HuH-7.5 (cell line): ENCODE data around the gene MVB12B.

Experiments used
- DNase-seq: peaks from one replicate; pipeline ENCODE4 v3.0.0; 2011; ENCODE audit warnings: low spot score

Gene MVB12B

DNA sequence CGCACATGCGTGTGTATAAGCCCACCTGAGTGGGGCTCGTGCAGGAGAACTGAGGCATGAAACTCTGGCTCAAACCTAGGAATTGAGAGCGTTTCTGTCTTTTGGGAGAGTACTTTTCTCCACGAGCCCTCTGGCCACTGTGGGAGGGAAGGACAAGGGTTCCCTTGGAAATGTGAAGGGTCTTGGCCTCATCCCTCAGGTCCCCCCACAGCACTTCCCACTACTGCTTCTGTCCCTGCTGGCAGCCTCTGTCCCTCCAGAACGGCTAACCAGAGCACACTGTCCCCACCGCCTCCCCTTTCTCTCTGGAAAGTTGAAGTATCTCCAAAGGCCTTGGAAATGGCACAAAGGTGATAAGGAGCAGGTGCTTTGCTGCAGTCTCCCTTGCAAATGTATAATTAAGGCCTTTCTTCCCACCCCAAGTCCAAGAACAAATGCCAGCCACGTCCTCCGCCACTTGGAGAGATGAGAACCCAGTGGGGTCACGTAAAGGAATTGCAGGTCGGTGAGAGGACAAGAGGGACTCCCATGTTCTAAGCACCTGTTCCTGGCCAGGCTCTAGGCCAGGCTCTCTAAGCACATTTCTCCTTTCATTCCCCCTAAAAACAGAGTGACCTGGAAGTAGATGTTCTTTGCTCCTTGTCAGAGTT, 179.2 kb downstream of the MVB12B start:
- no peak for DNase-seq

DNA sequence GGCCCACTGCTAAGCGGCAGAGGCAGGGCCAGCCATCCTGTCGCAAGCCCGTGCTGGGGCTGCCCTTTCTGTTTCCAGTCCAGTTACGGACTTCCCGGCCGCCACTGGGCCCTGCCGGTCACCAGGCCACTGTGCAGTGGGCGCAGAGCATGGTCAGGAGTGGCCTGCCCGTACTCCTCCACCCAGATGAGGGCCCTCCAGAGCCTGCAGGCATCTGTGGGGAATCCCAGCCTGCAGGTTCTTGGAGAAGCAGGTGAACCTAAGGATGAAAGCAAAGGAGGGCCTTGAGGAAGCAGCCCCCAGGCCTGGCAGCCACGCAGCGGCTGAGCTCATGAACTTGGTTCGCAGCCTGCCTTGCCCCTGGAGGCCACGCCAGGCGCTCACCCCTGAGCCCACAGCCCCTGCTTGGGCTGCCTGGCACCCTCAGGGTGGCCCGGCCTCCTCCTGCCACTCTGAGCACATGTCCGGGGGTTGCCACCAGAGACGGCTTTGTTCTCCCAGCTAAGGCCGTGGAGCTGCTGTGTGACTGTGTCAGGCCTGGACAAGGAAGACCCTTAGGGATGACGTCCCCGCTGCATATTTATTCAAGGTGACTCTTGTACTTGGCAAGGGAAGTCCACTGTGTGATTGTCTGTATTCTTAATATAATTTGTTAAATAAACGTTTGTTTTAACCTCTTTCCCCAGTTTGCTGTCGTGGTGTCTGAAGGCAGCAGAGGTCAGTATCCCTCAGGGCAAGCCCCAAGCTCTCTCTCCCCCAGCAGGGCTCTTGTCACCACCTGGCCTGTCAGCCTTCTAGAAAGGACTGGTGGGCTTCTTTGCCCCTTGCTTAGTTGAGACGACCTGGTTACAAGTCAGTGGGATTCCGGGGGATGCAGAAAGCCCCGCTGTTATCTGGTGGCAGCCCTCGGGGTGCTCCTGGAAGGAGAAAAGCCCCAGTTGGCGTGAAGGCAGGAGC, 180.0 kb downstream of the MVB12B start:
- DNase-seq: no peak

DNA sequence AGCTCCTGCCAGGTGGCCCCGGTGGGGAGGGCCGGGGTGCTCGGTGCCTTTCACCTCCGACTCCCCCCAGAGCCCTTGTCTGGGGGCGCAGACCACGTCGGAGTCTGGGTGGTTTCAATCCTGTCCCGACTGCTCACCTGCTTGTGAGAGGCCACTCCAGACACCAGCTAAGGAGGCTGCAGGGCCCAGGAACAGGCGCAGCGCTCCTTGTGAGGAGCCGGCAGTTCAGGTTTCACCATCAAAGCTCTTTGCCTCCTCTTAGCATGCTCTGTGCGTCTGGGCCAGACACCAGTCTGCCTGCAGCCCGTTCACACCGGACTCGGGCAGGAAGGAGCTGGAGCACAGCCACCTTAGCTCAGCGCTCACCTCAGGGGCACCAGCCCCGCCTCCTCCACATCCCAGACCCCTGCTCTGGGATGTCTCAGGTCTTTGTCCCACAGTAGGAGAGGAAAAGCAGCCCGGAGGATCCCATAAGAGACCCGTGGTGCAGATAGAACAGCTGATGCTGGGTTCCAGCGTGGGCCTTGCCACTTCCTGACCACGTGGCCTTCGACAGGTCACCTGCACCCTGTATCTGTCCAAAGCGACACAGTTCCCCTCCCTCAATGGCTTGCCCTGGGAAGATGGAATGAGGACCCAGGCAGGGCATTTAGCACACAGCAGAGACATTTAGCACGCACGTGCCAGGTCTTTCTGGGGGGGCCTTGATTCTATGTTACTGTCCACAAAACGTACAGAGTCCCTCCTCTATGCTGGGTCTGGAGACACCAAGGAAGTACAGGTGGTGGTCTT, 180.9 kb downstream of the MVB12B start:
- DNase-seq: no peak

DNA sequence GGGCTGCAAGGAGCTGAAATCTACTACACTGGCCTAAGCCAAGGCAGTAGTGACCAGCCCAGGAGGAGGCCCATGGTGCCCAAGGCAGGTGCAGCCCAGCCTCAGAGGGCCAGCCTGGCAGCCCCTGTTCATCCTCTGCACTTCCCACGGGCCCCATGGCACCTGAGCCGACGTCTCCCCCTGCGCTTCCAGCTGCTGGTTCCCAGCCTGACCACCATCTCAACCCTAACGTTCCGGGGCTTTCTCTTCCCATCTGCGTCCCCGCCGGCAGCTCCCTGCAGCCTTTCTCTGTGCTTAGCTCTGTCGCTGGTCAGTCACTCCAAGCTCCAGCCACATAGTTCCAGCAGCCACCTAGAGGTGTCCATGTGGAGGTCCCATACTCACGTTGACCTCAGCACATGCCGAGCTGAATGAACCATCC, 181.6 kb downstream of the MVB12B start:
- DNase-seq: no peak

DNA sequence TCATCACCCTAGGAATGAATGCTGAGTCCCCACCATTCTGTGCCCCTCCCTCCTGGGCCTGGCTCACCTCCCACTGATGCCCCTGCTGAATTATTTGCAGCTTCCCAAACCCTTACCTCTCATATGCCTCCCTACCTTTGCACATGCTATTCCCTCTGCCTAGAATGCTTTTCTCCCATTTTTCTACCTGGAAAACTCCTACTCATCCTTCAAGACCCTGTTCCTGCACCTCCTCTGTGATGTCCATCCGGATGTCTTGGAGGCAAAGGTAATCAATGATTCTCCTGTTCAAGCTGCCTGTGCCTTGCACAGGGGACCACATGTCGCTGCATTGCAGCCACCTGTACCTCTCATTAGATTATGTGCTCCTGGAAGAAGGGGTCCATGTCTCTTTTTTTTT, 182.3 kb downstream of the MVB12B start:
- DNase-seq: no peak

DNA sequence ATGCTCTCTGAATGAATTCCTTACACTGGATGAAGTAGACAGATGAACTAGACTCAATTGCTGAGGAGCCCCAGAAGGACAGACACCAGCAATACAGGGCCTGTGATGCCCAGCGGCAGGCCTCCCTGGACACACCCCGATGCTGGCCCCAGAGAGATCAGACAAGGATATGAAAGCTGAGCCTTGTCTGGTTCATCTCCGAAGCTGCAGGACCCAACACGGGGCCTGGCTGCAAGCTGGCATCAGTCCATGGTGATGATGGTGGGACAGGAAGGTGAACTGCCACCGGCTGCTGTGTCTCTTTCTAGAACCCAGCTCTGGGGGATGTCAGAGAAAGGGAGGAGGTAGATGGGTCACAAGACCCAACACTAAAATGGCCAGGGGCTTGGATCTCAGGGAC, 183.1 kb downstream of the MVB12B start:
- no peak for DNase-seq

DNA sequence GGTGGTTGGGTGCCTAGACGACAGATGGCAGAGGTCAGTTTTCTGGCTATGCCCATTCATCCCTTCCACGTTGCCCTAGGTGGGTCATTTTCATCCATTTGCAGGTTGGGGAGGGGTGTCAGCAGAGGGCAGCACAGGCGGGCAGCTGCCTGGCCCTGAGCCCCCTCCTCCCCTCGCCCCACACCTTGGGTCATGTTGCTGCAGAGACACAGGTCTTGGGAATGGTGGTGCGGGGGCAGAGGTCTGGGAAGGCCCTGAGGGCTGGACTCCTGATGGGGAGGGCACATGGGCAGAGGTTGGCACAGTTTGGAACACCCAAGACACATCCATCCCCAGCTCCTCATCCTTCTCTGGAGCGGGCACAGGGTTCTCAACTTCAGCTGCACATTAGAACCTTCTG, 183.9 kb downstream of the MVB12B start:
- no peak for DNase-seq

DNA sequence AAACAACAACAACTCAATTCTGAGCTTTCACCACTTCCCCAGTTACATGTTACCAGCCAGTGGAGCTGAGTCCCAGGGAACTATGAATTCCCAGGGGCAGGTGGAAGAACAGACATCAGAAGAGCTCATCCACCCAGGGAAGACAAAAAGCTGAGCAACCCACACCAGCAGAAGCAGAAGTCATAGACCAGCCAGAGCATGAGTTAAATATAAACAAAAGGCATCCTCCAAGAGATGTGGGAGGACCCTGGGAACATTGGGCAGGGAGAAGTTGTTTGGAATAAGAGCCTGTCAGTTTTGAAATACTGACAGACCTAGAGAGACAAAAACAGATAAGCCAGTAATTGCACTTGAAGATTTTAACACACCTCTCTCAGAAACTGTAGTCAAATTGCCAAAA, 184.8 kb downstream of the MVB12B start:
- DNase-seq: no peak

DNA sequence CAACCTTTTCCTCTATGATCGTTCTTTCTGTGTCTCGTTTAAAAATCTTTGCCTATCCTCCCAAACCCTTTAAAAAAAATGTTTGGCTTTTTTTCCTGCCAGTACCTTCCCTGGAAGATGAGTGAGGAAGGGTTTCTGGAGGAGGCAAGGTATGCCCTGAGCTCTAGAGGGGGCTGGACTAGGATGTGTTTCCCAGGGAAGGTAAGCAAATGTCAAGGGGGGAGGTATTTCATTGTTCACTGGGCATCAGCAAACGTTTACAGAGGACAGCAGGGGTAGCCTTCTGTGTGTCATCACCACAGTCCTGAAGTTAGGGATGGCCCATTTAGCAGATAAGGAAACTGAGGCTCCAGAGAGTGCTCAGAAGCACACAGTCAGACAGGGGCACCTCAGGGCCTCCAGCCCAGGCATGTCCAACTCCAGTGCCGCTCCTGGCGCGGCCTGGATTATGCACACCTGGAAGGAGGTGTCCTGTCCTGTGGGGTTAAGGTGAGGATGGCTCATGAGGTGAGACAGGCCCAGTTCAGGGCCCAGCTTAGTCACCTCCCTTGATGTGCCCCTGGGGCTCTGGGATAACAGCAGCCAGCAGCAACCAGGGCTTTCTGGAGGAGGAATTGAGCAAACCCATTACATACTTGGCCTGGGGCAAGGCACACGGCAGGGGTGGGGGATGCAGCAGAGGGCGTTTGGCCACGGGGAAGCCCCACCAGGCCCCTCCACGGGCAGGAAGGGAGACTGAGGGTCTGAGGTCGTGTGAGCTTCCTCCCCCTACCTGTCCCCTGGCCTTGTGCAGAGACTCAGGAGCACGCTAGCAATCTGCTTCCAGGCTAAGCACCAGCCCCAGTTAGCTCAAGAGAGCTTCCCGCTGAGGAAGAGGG, 186.8 kb downstream of the MVB12B start:
- DNase-seq: peak; percentile 45

DNA sequence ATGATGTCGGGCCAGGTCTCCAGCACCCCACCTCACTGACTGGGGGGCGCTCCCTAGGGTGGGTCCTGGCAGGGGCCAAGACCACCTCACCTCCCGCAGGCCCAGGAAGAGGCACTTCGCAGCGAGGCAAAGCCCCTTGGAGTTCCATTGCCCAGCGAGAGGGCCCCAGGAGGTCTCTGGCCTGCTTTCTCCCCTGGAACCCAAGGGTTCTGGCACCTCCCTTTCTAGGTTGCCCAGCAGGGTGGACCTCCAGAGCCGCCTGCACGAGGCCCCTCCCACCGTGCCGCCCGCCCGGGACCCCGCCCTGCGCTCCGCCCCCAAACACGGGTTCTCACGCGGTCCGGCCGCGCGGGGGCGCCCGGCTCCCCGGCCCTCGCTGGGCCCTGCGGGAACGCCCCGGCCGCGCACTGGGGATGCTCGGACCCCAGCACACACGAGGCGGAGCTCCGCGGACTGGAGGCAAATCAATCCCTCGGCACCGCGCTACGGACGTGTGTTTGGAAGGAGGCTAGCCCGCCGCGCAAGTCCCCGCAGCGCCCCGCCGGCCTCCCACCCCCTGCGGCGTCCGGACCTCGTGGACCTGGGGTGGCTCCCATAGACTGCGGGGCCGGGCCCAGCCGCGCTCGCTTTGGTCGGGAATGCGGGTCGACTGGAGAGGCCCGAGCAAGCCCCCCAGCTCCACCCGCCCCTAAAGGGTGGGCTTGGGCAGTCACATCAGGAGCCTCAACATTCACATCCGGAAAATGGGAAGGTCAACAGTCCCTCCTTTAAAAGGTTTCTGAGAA, 187.6 kb downstream of the MVB12B start:
- peak; percentile 90 for DNase-seq

DNA sequence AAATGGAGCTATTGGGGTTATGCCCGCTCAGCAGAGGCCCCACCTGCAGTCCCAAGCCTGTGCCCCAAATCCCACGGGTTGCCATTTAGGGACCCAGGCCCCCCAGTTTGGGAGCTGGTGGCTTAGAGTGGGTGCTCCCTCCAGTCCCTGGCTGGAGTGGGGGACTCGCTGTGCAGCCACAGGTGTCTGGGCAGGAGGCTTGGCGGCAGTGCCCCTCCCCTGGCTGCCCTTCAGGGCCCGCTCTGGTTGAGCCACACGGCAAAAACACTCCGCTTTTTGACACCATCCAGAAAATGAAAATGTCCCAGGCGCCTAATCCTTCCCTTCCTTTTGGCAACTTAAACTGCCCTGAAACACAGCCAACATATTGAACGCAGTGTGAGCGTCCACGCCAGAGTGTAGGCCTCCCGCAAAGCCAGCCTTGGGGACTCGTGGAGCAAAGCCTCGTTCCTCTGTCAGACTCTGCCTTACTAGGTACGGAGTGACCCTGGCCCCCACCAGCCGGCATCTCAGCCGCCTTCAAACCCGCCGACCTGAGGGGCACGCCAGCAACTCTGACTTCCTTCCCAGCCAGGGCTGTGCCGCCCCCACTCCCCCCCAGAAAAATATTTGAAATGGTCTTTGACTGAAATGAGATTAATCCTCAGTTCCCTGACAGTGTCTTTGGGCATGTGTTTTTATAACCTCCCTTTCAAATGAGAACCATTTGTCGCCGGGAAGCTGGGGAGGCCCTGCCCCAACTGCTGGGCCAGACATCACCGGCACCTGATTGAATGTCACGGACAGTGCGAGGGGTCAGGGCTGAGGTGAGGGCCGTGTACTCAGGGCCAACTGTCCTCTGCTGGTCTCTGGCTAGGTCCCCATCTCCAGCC, 188.6 kb downstream of the MVB12B start:
- no peak for DNase-seq

DNA sequence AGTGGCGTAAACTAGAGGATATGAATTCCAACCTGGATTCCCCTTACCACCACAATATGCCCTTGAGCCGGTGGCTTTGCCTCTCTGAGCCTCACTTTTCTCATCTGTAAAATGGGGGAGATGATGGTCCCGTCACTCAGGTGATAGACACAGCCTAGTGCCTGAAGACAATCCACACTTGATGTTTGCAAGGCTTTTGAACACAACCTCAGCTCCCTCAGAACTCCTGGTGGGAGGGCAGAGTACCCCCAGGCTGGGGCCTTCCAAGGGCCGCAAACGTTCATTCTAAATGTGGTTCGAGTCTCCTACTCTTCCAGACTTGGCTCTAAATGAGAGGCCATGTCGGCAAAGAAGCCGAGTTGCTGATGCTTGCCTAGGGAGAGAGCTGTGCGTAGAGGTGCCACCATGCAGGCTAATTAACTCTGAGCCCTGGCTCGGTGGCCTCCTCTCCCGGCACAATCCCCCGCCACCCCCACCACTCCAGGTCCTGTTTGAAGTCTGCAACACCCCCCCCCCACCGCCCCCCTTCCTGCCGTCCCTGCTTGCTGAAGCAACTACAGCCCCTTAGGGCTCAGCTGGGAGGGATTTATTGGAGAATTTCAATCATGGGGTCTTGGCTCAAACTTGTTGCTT, 189.4 kb downstream of the MVB12B start:
- no peak for DNase-seq

DNA sequence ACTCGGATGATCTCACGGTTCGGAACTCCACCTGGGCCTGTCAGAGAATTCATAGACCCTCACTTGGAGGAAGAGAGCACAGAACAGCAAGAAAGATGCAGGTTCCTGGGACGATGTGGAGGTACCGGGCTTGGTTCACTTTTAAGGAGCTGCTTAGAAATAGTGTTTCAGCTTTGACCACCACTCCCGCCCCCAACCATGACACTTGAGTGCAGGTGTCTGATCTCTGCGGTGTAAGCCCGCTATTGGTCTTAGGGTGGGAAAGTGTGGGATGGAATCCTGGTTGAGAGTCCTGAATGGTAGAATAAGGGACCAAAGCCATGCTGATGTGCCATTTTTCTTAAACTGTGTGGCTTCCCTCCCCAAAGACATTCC, 189.9 kb downstream of the MVB12B start:
- DNase-seq: no peak

DNA sequence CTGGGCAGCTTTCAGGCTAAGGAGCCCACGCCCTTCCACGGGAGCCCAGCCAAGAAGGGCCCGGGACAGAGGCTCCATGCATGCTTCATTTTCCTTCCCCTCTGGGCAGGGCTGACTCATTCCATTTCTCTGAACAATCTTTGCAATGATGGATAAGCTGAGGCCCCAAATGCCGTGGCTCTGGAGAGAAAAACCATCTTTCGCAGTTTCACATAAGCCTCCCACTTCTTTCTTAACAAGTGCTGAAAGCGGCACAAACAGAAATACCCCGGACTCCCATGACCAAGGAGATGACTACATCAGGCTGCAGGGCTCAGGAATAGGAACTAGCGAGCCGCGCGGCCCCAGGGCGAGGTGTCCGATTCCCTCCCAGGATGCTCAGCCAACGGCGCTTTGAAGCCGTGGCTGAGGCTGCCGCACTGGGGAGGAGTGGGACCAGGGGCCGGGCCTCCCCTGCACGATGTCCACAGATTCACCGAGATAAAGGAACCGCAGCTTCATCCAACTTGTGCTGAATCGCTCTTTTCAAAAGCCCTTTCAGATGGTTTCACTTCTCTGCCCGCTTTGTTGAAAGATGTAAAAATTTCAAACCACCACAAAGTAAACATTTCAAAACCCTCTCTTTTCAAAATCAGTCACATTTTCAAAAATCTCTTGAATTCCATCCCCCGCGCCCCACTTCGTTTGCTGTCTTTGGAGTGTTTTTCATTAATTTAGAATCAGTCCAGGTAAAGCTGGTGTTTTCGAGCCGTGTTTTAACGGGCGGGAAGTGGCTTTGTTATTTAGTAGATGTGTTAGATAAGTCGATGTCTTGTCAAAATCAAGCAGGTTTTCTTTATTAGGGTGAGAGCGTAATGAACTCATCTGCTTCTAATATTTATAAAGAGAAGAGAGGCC, 190.6 kb downstream of the MVB12B start:
- no peak for DNase-seq

DNA sequence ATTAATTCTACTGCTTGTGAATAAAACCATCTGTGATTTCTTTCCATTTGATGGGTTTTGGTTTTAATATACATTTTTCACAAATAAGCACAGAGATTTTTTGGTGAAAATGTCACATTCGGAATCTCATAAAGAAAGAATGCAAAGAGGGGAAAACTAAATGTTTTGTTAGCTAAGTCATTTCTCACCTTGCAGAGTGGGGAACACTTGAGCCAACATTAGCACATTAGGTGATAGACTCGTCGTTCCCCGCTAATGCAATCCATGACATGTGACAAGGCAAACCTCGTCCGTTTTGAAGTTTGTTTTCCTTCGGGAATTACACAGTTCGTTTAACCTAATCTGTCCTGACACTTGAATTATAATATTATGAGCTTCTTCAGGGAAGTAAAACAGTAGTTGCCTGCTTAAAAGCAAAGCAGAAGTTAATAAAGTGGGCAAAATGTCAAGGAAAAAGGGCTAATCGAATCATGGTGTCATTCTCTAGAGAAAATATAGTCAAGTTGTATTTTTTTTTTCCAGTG, 191.3 kb downstream of the MVB12B start:
- no peak for DNase-seq

DNA sequence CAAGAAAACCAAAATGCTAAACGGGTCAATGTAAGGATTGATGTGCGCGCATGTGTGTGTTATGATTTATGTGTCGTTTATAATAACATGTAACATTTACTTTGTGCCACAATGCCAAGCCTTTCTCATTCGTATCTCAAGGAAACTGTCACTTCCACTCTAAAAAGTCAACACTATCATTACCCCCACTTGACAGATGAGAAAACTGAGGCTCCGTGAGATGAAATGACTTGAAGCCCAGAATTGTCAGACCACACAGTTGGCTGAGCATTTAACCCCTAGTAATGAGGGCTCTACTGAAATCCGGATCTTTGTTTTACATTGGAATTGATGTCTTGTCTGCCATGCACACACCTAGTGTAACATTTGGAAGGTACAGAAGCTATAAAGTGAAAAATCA, 192.1 kb downstream of the MVB12B start:
- no peak for DNase-seq

DNA sequence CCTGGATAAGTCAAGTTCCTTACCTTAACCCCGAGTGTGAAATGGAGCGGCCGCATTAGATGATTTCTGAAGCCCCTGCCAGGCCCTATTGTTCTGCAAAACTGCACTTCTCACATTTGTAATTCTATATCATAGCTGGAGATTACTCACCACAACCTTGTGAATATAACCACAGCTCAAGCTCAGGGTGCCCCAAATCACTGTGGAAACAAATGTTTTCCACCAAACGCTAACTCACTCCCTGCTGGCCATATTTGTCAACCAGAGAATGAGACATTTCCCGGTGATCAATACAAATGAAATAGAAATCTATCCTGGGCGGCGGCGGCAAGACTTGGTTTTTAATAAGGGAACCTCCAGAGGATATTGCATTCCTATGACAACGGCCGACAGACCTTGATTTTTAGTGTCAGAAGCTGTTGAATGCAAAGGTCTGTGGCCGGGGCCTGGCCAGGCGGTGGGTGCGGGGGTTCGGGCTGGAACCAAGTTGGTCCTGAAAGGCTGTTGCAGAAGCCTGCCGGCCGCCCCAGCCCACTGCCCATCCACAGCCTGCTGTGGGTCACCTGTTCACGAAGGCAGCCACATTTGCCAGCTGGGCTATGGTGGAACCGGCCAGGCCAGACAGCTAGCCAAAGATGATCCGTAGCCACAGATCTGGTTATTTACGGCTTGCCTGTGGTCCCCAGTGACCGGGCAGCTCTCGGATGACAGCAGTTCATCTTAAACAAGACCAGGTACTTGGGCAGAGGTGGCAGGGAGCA, 193.2 kb downstream of the MVB12B start:
- DNase-seq: no peak
